ENCODE results near the gene CDIPT. TPM values are rescaled to one million over a fixed set of nuclear protein-coding genes. Genes with fewer than 3 reads are reported as not detected.

CDIPT gene
- total and polyA plus RNA-seq, 4 donors, result 60.9 to 98.0 (median 72.4) TPM

GRCh38 chr16:29809850-29810698 is 53.0 kb downstream of the CDIPT start:
- no peaks in the 10 kb centered on the region for H3K9me3 ChIP-seq (ENCODE audit: control insufficient read depth, low read length)
- DNase-seq (peak in 1 of 2 donors; percentile 54), ATAC-seq (ENCODE audit: low FRiP score) (no peak)
- WGBS, 2 donors, result 22 to 27% methylated on average over 15 to 23 of the region's 23 CpGs
- intact Hi-C loops (cut with DNase I), result loop anchor here in 1 of 2 donors (5.0 to 10.0 kb wide), 3 partner anchors 185 to 955 kb away; partner anchors contain the start of genes CFAP119, HIRIP3, INO80E and RNF40
- no peaks in the 10 kb centered on the region for H3K27me3 ChIP-seq (ENCODE audit: control insufficient read depth in 1 of 2, insufficient read depth in 2 of 2, low read length in 1 of 2)
- H3K36me3 ChIP-seq (ENCODE audit: control insufficient read depth in 1 of 2, insufficient read depth in 2 of 2, low read length in 1 of 2), result no peaks in the 10 kb centered on the region
- H3K27ac ChIP-seq (ENCODE audit: low read depth in 1 of 2, low read length in 2 of 2), result peak overlapping the region; percentile 15 to 59
- H3K4me1 ChIP-seq (ENCODE audit: control insufficient read depth in 1 of 2, insufficient read depth in 2 of 2, low read length in 2 of 2), result no peaks in the 10 kb centered on the region
- no peak overlapping the region for H3K4me3 ChIP-seq (ENCODE audit: low read length in 2 of 2)

- intact Hi-C loops (cut with DNase I), result loop anchor here in 1 of 2 donors (5.0 kb wide), 1 partner anchor 568 kb away; no protein-coding TSS in a partner anchor
Measured at GRCh38 chr16:29809031-29809747, 53.8 kb downstream of the CDIPT start.

More at GRCh38 chr16:29809031-29809747, 53.8 kb downstream of the CDIPT start:
- Histone ChIP-seq H3K4me1 (ENCODE audit: control insufficient read depth in 1 of 2, insufficient read depth in 2 of 2, low read length in 2 of 2) (no peaks in the 10 kb centered on the region), H3K27ac (ENCODE audit: low read depth in 1 of 2, low read length in 2 of 2) (peak overlapping the region in 1 of 2 donors; percentile 15), H3K4me3 (ENCODE audit: low read length in 2 of 2) (no peak overlapping the region), H3K9me3 (ENCODE audit: control insufficient read depth, low read length) (no peaks in the 10 kb centered on the region), H3K27me3 (ENCODE audit: control insufficient read depth in 1 of 2, insufficient read depth in 2 of 2, low read length in 1 of 2) (no peaks in the 10 kb centered on the region), H3K36me3 (ENCODE audit: control insufficient read depth in 1 of 2, insufficient read depth in 2 of 2, low read length in 1 of 2) (no peaks in the 10 kb centered on the region)
- 67 to 71% methylated on average over 31 of the region's 31 CpGs for WGBS, 2 donors
- no peak for ATAC-seq (ENCODE audit: low FRiP score)
- DNase-seq, result peak in 1 of 2 donors; percentile 59

Other genes with a start within 250 kb of the CDIPT start
- gene SPN, start 200.0 kb downstream of the CDIPT start, total RNA-seq, result 1 to 10 TPM; 2.5 to 5.2 TPM
- under 1 TPM in 1 of 2 donors, not detected in 1; 0.88 TPM for gene SPN, start 200.0 kb downstream of the CDIPT start, polyA plus RNA-seq
- 1 to 10 TPM; 1.6 to 4.4 TPM for gene QPRT, start 184.0 kb downstream of the CDIPT start, total RNA-seq
- 1 to 10 TPM in 1 of 2 donors, under 1 TPM in 1; 0.61 to 6.1 TPM for gene QPRT, start 184.0 kb downstream of the CDIPT start, polyA plus RNA-seq
- 1 to 10 TPM; 2.6 to 3.1 TPM for gene C16orf54, start 117.2 kb downstream of the CDIPT start, total RNA-seq
- 1 to 10 TPM in 1 of 2 donors, under 1 TPM in 1; 0.28 to 1.1 TPM for gene C16orf54, start 117.2 kb downstream of the CDIPT start, polyA plus RNA-seq
- gene ZG16, start 85.0 kb downstream of the CDIPT start, total RNA-seq, result under 1 TPM in 1 of 2 donors, not detected in 1; 0.12 TPM
- gene ZG16, start 85.0 kb downstream of the CDIPT start, polyA plus RNA-seq, result 10 to 100 TPM in 1 of 2 donors, 1 to 10 TPM in 1; 4.3 to 23.9 TPM
- 10 to 100 TPM in 1 of 2 donors, 1 to 10 TPM in 1; 7.4 to 13.0 TPM for gene KIF22, start 72.5 kb downstream of the CDIPT start, total RNA-seq
- gene KIF22, start 72.5 kb downstream of the CDIPT start, polyA plus RNA-seq, result 10 to 100 TPM; 10.6 to 41.4 TPM
- gene MAZ, start 56.7 kb downstream of the CDIPT start, total RNA-seq, result 100 to 1,000 TPM; 109 to 127 TPM
- 100 to 1,000 TPM; 112 to 121 TPM for gene MAZ, start 56.7 kb downstream of the CDIPT start, polyA plus RNA-seq
- gene PRRT2, start 51.0 kb downstream of the CDIPT start, total RNA-seq, result 10 to 100 TPM; 10.9 to 30.6 TPM
- gene PRRT2, start 51.0 kb downstream of the CDIPT start, polyA plus RNA-seq, result 10 to 100 TPM in 1 of 2 donors, 1 to 10 TPM in 1; 5.3 to 36.6 TPM
- gene PAGR1, start 47.1 kb downstream of the CDIPT start, total RNA-seq, result 10 to 100 TPM; 14.9 to 29.7 TPM
- 10 to 100 TPM; 24.2 to 85.3 TPM for gene PAGR1, start 47.1 kb downstream of the CDIPT start, polyA plus RNA-seq
- gene MVP, start 42.8 kb downstream of the CDIPT start, total RNA-seq, result 100 to 1,000 TPM; 138 to 184 TPM
- gene MVP, start 42.8 kb downstream of the CDIPT start, polyA plus RNA-seq, result 100 to 1,000 TPM in 1 of 2 donors, 10 to 100 TPM in 1; 76.8 to 186 TPM
- gene SEZ6L2, start 36.3 kb upstream of the CDIPT start, total RNA-seq, result 1 to 10 TPM in 1 of 2 donors, under 1 TPM in 1; 0.71 to 1.4 TPM
- gene SEZ6L2, start 36.3 kb upstream of the CDIPT start, polyA plus RNA-seq, result under 1 TPM; 0.56 to 0.63 TPM
- under 1 TPM; 0.39 to 0.48 TPM for gene ASPHD1, start 37.3 kb upstream of the CDIPT start, total RNA-seq
- under 1 TPM in 1 of 2 donors, not detected in 1; 0.46 TPM for gene ASPHD1, start 37.3 kb upstream of the CDIPT start, polyA plus RNA-seq
- gene KCTD13, start 63.0 kb upstream of the CDIPT start, total RNA-seq, result 10 to 100 TPM; 25.0 to 31.4 TPM
- gene KCTD13, start 63.0 kb upstream of the CDIPT start, polyA plus RNA-seq, result 10 to 100 TPM in 1 of 2 donors, 1 to 10 TPM in 1; 5.3 to 20.8 TPM
- gene TMEM219, start 98.9 kb upstream of the CDIPT start, total RNA-seq, result 100 to 1,000 TPM in 1 of 2 donors, 10 to 100 TPM in 1; 88.0 to 115 TPM
- gene TMEM219, start 98.9 kb upstream of the CDIPT start, polyA plus RNA-seq, result 100 to 1,000 TPM; 189 to 244 TPM
- 10 to 100 TPM; 37.5 to 57.7 TPM for gene TAOK2, start 110.6 kb upstream of the CDIPT start, total RNA-seq
- 10 to 100 TPM in 1 of 2 donors, 1 to 10 TPM in 1; 7.6 to 24.2 TPM for gene TAOK2, start 110.6 kb upstream of the CDIPT start, polyA plus RNA-seq
- gene HIRIP3, start 132.4 kb upstream of the CDIPT start, total RNA-seq, result 1 to 10 TPM; 7.9 to 8.8 TPM
- 10 to 100 TPM; 13.3 to 23.6 TPM for gene HIRIP3, start 132.4 kb upstream of the CDIPT start, polyA plus RNA-seq
- 10 to 100 TPM; 46.1 to 73.1 TPM for gene INO80E, start 133.0 kb upstream of the CDIPT start, total RNA-seq
- gene INO80E, start 133.0 kb upstream of the CDIPT start, polyA plus RNA-seq, result 100 to 1,000 TPM in 1 of 2 donors, 10 to 100 TPM in 1; 51.0 to 108 TPM
- 1 to 10 TPM in 1 of 2 donors, under 1 TPM in 1; 0.23 to 1.8 TPM for gene DOC2A, start 147.8 kb upstream of the CDIPT start, total RNA-seq
- gene DOC2A, start 147.8 kb upstream of the CDIPT start, polyA plus RNA-seq, result under 1 TPM in 1 of 2 donors, not detected in 1; 0.08 TPM
- not detected for gene C16orf92, start 160.0 kb upstream of the CDIPT start, total RNA-seq
- not detected for gene C16orf92, start 160.0 kb upstream of the CDIPT start, polyA plus RNA-seq
- gene TLCD3B, start 168.0 kb upstream of the CDIPT start, total RNA-seq, result not detected
- not detected for gene TLCD3B, start 168.0 kb upstream of the CDIPT start, polyA plus RNA-seq
- 100 to 1,000 TPM; 791 to 861 TPM for gene ALDOA, start 202.5 kb upstream of the CDIPT start, total RNA-seq
- 100 to 1,000 TPM; 494 to 621 TPM for gene ALDOA, start 202.5 kb upstream of the CDIPT start, polyA plus RNA-seq
- 10 to 100 TPM; 50.2 to 51.0 TPM for gene PPP4C, start 212.8 kb upstream of the CDIPT start, total RNA-seq
- 10 to 100 TPM; 58.0 to 70.3 TPM for gene PPP4C, start 212.8 kb upstream of the CDIPT start, polyA plus RNA-seq
- 1 to 10 TPM in 1 of 2 donors, under 1 TPM in 1; 0.62 to 1.4 TPM for gene TBX6, start 228.7 kb upstream of the CDIPT start, total RNA-seq
- gene TBX6, start 228.7 kb upstream of the CDIPT start, polyA plus RNA-seq, result 1 to 10 TPM in 1 of 2 donors, not detected in 1; 1.7 TPM
- 10 to 100 TPM; 66.0 to 90.3 TPM for gene YPEL3, start 233.0 kb upstream of the CDIPT start, total RNA-seq
- 100 to 1,000 TPM in 1 of 2 donors, 10 to 100 TPM in 1; 94.2 to 240 TPM for gene YPEL3, start 233.0 kb upstream of the CDIPT start, polyA plus RNA-seq

Measured in aorta (tissue), 5 donors.